ENCODE results near the gene FBLIM1.

Gene FBLIM1

GRCh38 chr1:15764890-15765289, 6.3 kb downstream of the FBLIM1 start:
- H3K4me3 ChIP-seq (ENCODE audit: low read depth, low read length): no peak overlapping the region

DNA sequence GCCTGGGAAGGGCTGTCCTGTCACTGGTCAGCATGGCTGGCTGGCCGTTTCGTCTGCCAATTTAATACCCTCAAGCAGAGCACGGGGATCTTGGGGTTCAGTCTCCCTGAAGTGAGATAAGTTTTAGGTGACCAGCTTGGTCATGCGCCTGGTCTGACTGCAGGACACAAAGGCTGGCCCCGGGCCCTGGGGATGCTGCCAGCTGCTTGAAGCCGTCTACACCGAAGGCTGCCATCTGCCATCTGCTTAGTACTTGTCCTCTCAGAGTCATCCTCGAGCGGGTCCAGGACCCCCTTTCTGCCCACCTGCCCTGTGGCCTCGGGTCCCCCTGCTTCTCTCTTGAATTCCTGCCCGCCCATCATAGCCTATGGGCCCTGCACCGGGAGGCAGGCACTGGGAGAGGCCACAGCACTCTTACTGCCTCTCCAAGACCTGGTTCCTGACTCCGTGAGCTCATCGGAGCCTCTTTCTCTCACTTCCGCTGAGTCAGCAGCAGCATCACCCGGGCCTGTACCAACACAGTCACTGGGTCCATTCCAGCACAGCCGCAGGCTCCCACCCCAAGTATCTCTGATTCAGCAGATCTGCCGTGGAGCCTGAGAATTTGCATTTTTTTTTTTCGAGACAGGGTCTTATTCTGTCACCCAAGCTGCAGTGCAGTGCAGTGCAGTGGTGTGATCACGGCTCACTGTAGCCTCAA, 7.0 kb downstream of the FBLIM1 start:
- H3K4me3 ChIP-seq (ENCODE audit: low read depth, low read length): no peak overlapping the region

DNA sequence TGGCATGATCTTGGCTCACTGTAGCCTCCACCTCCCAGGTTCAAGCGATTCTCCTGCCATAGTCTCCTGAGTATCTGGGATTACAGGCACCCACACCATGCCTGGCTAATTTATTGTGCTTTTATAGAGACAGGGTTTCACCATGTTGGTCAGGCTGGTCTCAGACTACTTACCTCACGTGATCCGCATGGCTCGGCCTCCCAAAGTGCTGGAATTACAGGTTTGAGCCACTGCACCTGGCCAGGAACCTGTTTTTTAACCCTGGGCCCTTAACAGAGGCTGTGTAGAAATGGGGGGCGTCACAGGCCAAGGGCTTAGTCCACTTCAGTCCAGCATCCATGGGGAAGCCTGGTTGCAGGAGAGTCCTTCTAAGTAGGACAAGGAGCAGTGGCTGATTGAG, 9.3 kb downstream of the FBLIM1 start:
- no peak overlapping the region for H3K4me3 ChIP-seq (ENCODE audit: low read depth, low read length)

- no peak overlapping the region for H3K4me3 ChIP-seq (ENCODE audit: low read depth, low read length)
Observed at GRCh38 chr1:15768388-15768787, 9.8 kb downstream of the FBLIM1 start.

DNA sequence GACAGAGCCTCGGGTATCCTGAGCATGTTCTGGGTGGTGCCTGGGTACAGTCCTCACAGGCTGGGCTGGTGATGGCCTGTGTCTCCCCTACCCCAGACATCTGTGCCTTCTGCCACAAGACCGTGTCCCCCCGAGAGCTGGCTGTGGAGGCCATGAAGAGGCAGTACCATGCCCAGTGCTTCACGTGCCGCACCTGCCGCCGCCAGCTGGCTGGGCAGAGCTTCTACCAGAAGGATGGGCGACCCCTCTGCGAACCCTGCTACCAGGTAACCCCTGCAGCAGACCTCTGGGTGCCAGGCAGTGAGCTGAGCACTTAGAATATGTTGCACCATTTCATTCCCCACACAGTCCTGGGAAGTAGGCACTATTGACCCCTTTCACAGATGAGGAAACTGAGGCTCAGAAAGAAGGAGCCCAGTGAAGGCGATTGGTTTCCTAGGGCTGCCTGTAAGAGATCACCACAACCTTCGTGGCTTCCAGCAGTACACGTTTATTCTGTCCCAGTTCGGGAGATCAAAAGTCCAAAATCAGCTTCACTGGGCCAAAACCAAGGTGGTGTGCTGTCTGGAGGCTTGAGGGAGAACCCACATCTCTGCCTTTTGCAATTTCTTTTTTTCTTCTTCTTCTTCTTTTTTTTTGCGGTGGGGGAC, 11.8 kb downstream of the FBLIM1 start:
- H3K4me3 ChIP-seq (ENCODE audit: low read depth, low read length): no peak overlapping the region

DNA sequence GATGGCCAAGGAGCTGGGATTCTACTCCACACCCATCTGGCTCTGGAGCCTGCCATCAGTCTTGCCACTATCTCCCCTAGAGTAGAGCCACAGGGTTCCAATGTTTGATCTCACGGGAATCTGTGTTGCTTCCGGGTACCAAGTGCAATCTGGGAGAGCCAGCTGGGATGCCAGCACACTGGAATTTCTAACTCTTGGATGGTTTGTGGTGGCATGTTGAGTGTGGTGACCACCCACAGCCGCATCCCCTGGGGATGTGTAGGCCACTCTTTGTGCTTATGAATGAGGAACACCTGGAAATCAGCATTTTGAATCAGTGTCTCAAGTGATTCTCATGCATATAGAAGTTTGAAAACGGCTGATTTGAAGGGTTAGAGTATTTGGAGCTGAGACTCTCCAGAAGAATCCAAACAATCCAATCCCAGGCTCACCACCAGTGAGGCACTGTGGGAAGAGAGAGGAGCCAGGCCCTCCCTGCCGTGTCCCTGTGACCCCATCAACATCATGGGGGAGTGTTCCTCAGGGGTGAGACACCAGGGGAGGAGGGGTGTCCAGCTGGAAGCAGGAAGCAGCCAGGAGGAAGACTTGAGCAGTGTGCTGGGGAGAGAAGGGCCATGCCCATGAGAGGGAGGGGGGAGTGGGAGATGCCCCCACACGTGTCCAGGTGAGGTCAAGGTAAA, 13.4 kb downstream of the FBLIM1 start:
- H3K4me3 ChIP-seq (ENCODE audit: low read depth, low read length): no peak overlapping the region

GRCh38 chr1:15775706-15776105, 17.1 kb downstream of the FBLIM1 start:
- H3K4me3 ChIP-seq (ENCODE audit: low read depth, low read length): no peak overlapping the region

- no peak overlapping the region for H3K4me3 ChIP-seq (ENCODE audit: low read depth, low read length)
Observed at GRCh38 chr1:15777909-15778707, 19.5 kb downstream of the FBLIM1 start.

- H3K4me3 ChIP-seq (ENCODE audit: low read depth, low read length): no peak overlapping the region
Observed at GRCh38 chr1:15785683-15786082, 27.1 kb downstream of the FBLIM1 start.

- no peak overlapping the region for H3K4me3 ChIP-seq (ENCODE audit: low read depth, low read length)
Observed at GRCh38 chr1:15786581-15786980, 28.0 kb downstream of the FBLIM1 start.

DNA sequence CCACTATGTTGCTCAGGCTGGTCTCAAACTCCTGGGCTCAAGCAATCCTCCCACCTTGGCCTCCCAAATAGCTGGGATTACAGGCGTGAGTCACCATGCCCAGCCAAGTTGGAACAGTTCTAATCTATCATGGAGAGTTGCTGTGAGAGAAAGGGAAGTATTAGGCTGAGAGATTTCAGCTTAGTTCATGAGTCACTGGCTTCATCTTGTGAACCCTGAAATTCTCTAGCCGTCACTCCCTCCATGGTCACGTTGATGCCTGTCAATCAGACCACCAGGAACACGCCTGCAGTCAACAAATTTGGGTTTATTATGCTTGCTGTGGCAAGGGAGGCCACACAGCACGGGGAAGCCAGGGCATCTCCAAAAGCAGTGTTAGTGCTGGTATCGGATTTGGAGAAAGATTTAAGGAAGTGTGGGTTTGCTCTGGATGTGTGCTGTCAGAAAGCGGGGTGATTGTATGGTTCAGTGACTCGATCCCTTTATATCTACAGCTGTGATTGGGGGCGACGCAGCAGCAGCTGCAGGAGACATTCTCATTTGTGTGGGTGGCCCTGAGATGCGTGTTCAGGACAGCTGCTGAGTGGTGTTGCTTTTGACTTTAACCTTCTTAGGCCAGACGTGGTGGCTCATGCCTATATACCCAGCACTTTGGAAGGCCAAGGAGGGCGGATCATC, 30.2 kb downstream of the FBLIM1 start:
- no peak overlapping the region for H3K4me3 ChIP-seq (ENCODE audit: low read depth, low read length)

DNA sequence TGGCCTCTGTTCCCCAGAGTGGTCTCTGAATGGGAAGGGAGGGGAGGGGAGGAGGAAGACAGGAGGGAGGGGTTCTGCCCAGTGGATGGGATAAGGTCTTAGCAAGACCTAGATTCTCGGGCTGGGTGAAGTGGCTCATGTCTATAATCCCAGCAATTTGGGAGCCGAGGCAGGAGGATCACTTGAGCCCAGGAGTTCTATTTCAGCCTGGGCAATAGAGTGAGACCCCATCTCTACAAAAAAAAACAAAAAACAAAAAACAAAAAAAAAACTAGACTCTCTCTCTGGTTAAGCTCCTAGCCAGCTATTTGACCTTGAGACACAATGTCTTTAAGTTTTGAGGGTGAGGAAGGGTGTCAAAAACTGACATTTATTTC, 37.5 kb downstream of the FBLIM1 start:
- H3K4me3 ChIP-seq (ENCODE audit: low read depth, low read length): no peak overlapping the region

- H3K4me3 ChIP-seq (ENCODE audit: low read depth, low read length): no peak overlapping the region
Observed at GRCh38 chr1:15797614-15798390, 39.2 kb downstream of the FBLIM1 start.

GRCh38 chr1:15799004-15799867, 40.6 kb downstream of the FBLIM1 start:
- H3K4me3 ChIP-seq (ENCODE audit: low read depth, low read length): no peak overlapping the region

DNA sequence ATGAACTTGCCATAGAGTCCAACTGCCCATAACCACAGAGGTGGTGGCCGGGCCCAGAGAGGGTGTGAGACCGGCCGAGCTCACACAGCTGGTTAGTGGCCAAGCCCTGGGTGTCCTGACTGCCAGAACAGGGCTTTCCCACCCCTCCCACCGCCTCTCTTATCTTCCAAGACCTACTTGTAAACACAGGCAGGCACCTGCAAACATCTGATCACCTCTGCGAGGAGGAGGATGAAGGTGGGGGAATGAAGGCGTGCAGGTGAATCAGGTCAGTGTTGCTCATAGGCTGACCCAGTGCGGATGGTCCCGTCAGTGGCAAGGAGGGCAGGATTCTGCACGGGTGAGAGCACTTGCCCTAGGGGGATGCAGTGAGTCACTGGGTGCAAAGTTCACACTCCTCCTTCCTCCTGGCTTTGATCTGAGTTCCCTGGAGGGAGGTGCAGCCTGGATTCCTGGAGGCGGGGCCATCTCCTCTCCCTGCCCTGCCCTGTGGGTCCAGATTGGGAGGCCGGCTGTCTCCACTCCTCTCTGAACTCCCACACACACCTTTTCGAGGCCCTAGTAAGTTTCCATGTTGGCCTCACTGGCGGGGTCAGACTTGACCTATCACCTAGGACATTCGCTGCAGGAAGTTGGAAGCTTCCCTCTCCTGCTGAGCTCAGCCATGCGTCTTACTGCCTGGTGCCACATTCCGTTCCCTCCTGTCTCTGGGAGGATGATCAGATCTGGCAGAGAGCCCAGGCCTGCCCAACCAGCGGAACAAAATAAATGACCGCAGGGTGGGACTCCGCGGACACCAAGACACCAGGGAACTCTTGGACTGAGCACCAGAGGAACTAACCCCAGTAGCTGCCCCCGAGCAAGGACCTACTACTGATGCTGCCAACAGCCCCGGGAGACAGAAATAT, 41.6 kb downstream of the FBLIM1 start:
- no peak overlapping the region for H3K4me3 ChIP-seq (ENCODE audit: low read depth, low read length)

- H3K4me3 ChIP-seq (ENCODE audit: low read depth, low read length): no peak overlapping the region
Observed at GRCh38 chr1:15802234-15802965, 43.8 kb downstream of the FBLIM1 start.

DNA sequence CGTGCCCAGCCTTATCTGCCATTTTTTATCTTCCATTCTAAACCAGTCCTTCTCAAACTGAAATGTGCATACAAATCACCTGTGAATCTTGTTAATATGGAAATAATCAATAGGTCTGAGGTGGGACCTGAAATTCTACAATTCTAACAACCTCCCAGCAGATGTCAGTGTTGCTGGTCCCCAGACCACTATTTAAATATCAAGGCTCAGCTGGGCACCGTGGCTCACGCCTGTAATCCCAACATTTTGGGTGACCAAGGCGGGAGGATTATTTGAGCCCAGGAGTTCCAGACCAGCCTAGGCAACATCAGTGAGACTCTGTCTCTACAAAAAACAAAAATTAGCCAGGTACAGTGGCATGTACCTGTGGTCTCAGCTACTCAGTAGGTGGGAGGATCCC, 44.8 kb downstream of the FBLIM1 start:
- no peak overlapping the region for H3K4me3 ChIP-seq (ENCODE audit: low read depth, low read length)
